GM19025 (cell line): ENCODE results near the gene NAGLU.
"Not testable (repeated sequence)": the region's sequence is repeated elsewhere in the genome, so short reads cannot be mapped to it uniquely, and the experiment has no call there.

Source experiments
- ATAC-seq: cut with Tn5 transposase; IDR thresholded peaks from one replicate; pipeline ENCODE4 v1.9.1; 2021; ENCODE audit warnings: mild to moderate bottlenecking, low read depth, moderate library complexity; ENCODE audit not compliant: unreplicated experiment

Gene NAGLU

DNA sequence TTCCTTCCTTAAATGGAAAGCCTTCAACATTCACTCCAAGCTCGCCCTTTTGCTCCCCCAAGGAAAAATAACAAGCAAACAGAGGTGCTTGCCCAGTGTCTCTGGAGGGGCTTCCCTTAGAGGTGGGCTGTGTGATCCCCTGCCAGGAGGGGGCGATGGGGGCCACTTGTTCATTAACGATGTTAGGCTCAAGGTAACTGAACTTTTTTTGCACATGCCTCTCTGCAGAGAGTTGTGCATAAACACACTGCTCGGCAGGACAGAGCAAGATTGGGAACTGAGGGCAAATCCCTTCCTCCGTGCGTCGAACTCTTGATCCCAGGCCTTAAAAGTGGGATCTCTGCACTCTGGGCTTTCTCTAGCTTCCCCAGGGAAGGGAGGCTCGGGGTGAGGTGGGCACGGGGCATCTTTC, 15.5 kb upstream of the NAGLU start:
- no peak for ATAC-seq

GRCh38 chr17:42521036-42521435, 15.0 kb upstream of the NAGLU start:
- ATAC-seq, result no peak

- no peak for ATAC-seq
Observed at GRCh38 chr17:42521666-42522262, 14.3 kb upstream of the NAGLU start.

GRCh38 chr17:42522263-42522790, 13.7 kb upstream of the NAGLU start:
- no peak for ATAC-seq

GRCh38 chr17:42522798-42523278, 13.2 kb upstream of the NAGLU start:
- ATAC-seq, result no peak

DNA sequence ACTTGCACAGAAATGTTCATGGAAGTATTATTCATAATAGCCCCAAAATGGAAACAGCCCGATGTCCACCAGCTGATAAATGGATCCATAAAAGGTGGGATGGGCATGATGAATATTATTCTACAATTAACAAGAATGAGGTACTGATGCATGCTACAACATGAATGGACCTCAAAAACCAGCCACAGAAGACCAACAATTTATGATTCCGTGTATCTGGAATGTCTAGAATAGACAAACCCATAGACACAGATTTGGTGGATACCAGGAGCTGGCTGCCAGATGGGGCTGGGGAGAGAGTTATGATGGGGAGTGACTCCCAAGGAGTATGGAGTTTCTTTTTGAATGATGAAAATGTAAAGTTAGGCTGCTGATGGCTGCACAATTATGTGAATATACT, 10.8 kb upstream of the NAGLU start:
- ATAC-seq, result no peak

- no peak for ATAC-seq
Observed at GRCh38 chr17:42526031-42526444, 10.0 kb upstream of the NAGLU start.

GRCh38 chr17:42527932-42528331, 8.1 kb upstream of the NAGLU start:
- ATAC-seq, result no peak

- no peak for ATAC-seq
Observed at GRCh38 chr17:42529061-42529460, 7.0 kb upstream of the NAGLU start.

GRCh38 chr17:42530952-42531454, 5.0 kb upstream of the NAGLU start:
- no peak for ATAC-seq

GRCh38 chr17:42531455-42532354, 4.3 kb upstream of the NAGLU start:
- ATAC-seq, result no peak

GRCh38 chr17:42535155-42536047, 640 bp upstream of the NAGLU start:
- no peak for ATAC-seq

- ATAC-seq, result peak; percentile 63
Observed at GRCh38 chr17:42536372-42537155, 523 bp downstream of the NAGLU start.

DNA sequence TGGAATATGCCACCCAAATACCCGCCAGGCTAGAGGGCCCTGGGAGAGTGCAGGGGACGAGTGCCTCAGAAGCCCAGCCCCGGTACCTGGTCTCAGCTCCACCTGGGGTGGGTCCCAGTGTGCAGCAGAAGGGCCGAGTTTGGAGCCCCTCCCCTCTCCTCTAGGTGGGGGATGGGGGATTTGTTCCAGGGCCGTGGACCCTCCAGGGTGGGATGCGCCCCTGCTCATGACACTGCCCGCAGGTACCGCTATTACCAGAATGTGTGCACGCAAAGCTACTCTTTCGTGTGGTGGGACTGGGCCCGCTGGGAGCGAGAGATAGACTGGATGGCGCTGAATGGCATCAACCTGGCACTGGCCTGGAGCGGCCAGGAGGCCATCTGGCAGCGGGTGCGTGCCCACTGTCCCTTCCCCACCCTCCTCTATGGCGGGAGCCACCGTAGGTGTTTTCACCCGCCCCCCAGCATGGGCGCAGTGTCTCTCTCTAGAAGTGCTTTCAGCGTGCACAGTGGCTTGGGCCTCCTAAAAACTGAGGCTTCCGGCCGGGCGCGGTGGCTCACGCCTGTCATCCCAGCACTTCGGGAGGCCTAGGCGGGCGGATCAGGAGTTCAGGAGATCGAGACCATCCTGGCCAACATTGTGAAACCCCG, 1.2 kb downstream of the NAGLU start:
- no peak for ATAC-seq

DNA sequence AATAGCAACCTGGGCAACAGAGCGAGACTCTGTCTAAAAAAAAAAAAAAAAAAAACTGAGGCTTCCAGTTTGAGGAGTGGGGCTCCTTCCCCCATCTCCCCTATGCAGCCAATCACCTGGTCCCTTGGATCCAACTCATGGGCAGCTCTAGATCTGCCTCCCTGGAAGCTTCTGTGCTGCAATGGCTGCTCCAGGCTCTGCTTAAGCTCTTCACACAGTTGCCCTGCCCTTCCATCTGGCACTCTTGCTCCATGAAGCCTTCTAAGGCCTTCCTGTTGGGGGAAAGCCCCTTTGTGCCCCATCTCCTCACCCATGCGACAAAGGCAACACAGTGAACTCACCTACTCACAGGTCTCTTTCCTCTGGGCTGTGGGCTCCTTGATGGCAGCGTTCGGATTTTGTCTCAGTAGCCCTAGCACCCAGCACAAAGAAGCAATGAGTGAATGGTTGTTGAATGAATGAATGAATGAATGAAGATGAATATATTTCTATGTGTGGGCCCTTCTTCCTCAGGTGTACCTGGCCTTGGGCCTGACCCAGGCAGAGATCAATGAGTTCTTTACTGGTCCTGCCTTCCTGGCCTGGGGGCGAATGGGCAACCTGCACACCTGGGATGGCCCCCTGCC, 1.9 kb downstream of the NAGLU start:
- ATAC-seq, result no peak

GRCh38 chr17:42538482-42538881, 2.4 kb downstream of the NAGLU start:
- ATAC-seq, result no peak

- not testable (repeated sequence) for ATAC-seq
Observed at GRCh38 chr17:42540558-42540957, 4.5 kb downstream of the NAGLU start.

DNA sequence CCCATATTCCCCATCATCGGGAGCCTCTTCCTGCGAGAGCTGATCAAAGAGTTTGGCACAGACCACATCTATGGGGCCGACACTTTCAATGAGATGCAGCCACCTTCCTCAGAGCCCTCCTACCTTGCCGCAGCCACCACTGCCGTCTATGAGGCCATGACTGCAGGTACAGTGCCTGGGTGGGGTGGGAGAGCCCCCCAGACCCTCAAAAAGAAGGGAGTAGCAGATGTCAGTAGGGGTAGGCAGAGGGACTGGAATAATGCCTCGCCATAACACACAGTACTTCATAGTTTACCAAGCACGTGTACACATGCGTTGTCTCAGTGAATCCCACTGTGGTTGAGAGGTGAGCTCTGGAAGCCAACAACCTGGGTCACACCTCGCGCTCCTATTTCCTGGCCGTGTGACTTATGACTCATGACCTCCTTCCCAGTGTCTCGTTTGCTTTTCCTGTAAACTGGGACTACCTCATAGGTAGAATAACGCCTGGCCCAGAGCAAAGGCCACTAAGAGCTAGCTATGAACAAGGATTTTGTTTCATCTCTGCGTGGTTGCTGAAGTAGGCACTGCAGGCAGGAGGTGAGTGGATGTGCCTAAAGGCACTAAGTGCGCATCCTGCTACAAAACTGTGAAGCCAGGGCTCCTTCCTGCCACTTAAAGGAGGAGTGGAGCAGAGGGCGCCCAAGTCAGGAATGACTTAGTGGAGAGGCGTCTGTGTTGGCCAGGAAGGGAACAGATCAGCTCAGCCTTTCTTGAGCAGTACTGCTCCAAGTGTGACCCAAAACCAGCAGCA, 5.2 kb downstream of the NAGLU start:
- ATAC-seq, result no peak
